ENCODE results near the gene ZBTB39. TPM values are rescaled to one million over a fixed set of nuclear protein-coding genes. Genes with fewer than 3 reads are reported as not detected.

Gene ZBTB39
- total RNA-seq, 4 donors from 2014 or later, result 3.2 to 9.1 (median 5.5) TPM

- Histone ChIP-seq H3K4me1 (peaks cover 0 to 9% (median 4%) of the 10 kb centered on the region in 4 donors), H3K27me3 (no peaks in the 10 kb centered on the region), H3K27ac (no peak overlapping the region), H3K9me3 (no peaks in the 10 kb centered on the region), H3K4me3 (no peak overlapping the region), H3K36me3 (peaks cover 0 to 9% (median 0%) of the 10 kb centered on the region in 3 donors)
- TF ChIP-seq CTCF (IDR thresholded peaks at IDR 0.05), result no peak
- TF ChIP-seq POLR2A (IDR thresholded peaks at IDR 0.05), result no peak
- DNase-seq, result no peak
Measured at GRCh38 chr12:56996793-56997545, 9.4 kb downstream of the ZBTB39 start.

- H3K27me3 ChIP-seq, result no peaks in the 10 kb centered on the region
- H3K27ac ChIP-seq, result no peak overlapping the region
- H3K36me3 ChIP-seq, result peaks cover 0 to 9% (median 0%) of the 10 kb centered on the region in 3 donors
- H3K4me3 ChIP-seq, result no peak overlapping the region
- no peak for TF ChIP-seq CTCF (IDR thresholded peaks at IDR 0.05)
- no peak for TF ChIP-seq POLR2A (IDR thresholded peaks at IDR 0.05)
- H3K4me1 ChIP-seq, result peaks cover 0 to 8% (median under 1%) of the 10 kb centered on the region in 4 donors
- no peaks in the 10 kb centered on the region for H3K9me3 ChIP-seq
- peak in 1 of 3 donors; percentile 18 for DNase-seq
Measured at GRCh38 chr12:56995930-56996496, 10.3 kb downstream of the ZBTB39 start.

- Histone ChIP-seq H3K4me3 (no peak overlapping the region), H3K36me3 (peaks cover 0 to 3% (median 0%) of the 10 kb centered on the region in 3 donors), H3K4me1 (peaks cover 0 to 10% (median 0%) of the 10 kb centered on the region in 4 donors), H3K9me3 (no peaks in the 10 kb centered on the region), H3K27me3 (no peaks in the 10 kb centered on the region), H3K27ac (no peak overlapping the region)
- peak in 1 of 3 donors; percentile 32 for DNase-seq
- no peak for TF ChIP-seq CTCF (IDR thresholded peaks at IDR 0.05)
- TF ChIP-seq POLR2A (IDR thresholded peaks at IDR 0.05), result no peak
Measured at GRCh38 chr12:56995201-56995929, 11.0 kb downstream of the ZBTB39 start.

GRCh38 chr12:56994231-56994746 is 12.1 kb downstream of the ZBTB39 start:
- H3K27ac ChIP-seq, result no peak overlapping the region
- no peaks in the 10 kb centered on the region for H3K9me3 ChIP-seq
- H3K27me3 ChIP-seq, result no peaks in the 10 kb centered on the region
- H3K4me1 ChIP-seq, result peaks cover 0 to 10% (median 0%) of the 10 kb centered on the region in 4 donors
- H3K4me3 ChIP-seq, result no peak overlapping the region
- no peaks in the 10 kb centered on the region for H3K36me3 ChIP-seq
- TF ChIP-seq POLR2A (IDR thresholded peaks at IDR 0.05) (no peak), CTCF (IDR thresholded peaks at IDR 0.05) (no peak)
- peak in 1 of 3 donors; percentile 13 for DNase-seq

- Histone ChIP-seq H3K27ac (no peak overlapping the region), H3K36me3 (no peaks in the 10 kb centered on the region), H3K4me3 (no peak overlapping the region), H3K4me1 (peaks cover 0 to 10% (median 0%) of the 10 kb centered on the region in 4 donors), H3K9me3 (no peaks in the 10 kb centered on the region), H3K27me3 (no peaks in the 10 kb centered on the region)
- DNase-seq, result no peak
- TF ChIP-seq CTCF (IDR thresholded peaks at IDR 0.05) (no peak), POLR2A (IDR thresholded peaks at IDR 0.05) (no peak)
Measured at GRCh38 chr12:56993346-56993745, 13.0 kb downstream of the ZBTB39 start.

Measured in Peyer's patch (tissue), 4 donors.